ENCODE results near the gene AFP. TPM values are rescaled to one million over a fixed set of nuclear protein-coding genes. Genes with fewer than 3 reads are reported as not detected.
"Not testable (repeated sequence)": the region's sequence is repeated elsewhere in the genome, so short reads cannot be mapped to it uniquely, and the experiment has no call there.

Gene AFP
- total RNA-seq (2014; rRNA removed; shearing (Covaris generic)) = 0.25 TPM in 1 of 2 replicates, not detected in the other
- not detected in 2 replicates for polyA plus RNA-seq (2014; cell fraction: nucleus; rRNA removed)

DNA sequence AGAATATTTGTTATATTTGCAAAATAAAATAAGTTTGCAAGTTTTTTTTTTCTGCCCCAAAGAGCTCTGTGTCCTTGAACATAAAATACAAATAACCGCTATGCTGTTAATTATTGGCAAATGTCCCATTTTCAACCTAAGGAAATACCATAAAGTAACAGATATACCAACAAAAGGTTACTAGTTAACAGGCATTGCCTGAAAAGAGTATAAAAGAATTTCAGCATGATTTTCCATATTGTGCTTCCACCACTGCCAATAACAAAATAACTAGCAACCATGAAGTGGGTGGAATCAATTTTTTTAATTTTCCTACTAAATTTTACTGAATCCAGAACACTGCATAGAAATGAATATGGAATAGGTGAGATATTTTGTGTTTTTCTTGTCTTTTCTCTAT lies at the start of gene AFP:
Gene AFP, plus strand, starts transcription at position 238 of the 400 bp plus-strand sequence. Its CDS starts 42 bp downstream, at position 280.
- no peak for DNase-seq (ENCODE audit: extremely low read depth, low read depth)

DNA sequence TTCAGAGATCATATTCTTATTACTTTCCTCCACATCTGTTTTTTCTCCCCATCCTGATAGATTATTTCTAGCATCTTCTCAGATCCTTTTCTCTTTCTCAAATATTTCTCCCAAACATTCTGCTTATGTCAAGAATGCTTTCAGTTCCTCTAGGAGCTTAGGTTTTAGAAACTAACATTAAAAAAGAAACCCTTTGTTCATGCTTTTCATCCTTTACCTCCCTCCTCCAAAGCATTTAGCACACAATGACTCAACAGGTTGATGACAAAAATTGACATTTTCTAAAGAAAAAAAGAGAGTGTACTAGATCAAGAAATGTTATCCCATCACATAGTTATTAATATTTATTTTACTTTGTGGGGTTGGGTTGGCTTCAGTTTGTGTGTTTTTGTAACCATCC lies 48.5 kb upstream of the AFP start:
- DNase-seq (ENCODE audit: extremely low read depth, low read depth) = no peak

DNA sequence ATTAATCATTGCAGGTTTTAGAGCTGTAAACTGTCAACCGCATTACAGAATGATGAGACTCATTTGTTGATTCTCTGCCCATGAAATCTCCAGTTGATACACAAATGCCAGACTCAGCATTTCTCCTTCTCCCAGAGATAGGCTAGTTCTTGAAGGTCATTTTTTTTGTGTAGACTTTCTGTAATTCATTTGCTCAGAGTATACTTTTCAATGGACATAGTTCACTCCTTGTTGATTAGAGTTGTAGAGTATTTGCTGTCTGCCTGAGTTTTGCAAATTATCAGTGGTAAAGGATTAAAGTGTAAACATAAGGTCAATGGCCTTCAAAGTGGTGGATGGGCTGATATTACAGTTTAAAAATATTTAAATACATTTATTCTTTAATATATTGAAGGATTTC lies 47.1 kb upstream of the AFP start:
- no peak for DNase-seq (ENCODE audit: extremely low read depth, low read depth)

DNA sequence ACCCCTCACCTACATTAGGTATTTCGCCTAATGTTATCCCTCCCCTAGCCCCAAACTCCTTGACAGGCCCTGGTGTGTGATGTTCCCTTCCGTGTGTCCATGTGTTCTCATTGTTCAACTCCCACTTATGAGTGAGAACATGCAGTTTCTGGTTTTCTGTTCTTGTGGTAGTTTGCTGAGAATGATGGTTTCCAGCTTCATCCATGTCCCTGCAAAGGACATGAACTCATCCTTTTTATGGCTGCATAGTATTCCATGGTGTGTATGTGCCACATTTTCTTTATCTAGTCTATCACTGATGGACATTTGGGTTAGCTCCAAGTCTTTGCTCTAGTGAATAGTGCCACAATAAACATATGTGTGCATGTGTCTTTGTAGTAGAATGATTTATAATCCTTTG lies 46.4 kb upstream of the AFP start:
- DNase-seq (ENCODE audit: extremely low read depth, low read depth) = not testable (repeated sequence)

DNA sequence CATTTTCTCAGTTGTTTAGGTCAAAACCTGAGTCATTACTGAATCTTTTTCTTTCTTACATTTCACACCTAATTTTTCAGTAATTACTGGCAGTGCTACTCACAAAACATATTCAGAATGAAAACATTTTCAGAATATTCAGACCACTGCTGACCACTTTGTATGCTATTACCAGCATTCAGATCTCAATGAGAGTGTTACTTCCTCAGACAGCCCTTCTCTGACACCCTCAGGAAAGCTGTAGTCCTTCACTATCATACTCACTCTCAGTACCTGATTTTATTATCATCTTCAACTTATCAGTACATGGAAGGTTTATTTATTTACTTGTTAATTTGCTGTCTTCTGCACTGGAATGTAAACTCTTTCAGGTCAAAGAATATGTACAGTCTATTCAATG lies 44.2 kb upstream of the AFP start:
- no peak for DNase-seq (ENCODE audit: extremely low read depth, low read depth)

DNA sequence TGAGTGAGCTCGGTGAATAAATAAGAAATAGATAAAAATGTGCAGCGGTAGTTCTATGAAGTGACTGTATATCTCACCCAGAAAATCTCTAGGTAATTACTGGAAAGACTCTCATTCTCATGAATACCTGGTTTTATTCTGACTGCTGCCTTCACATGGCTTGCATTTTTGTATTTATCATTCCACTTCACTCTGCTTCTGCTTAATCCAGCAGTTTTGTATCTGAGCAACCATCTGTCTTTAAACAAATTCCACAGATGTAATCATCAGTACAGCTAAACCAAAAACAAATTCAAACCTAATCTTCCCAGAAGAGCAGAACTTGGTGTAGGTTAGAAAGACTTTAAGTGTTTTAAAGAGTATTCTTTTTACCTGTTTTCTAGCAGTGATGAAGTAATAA lies 43.1 kb upstream of the AFP start:
- no peak for DNase-seq (ENCODE audit: extremely low read depth, low read depth)

DNA sequence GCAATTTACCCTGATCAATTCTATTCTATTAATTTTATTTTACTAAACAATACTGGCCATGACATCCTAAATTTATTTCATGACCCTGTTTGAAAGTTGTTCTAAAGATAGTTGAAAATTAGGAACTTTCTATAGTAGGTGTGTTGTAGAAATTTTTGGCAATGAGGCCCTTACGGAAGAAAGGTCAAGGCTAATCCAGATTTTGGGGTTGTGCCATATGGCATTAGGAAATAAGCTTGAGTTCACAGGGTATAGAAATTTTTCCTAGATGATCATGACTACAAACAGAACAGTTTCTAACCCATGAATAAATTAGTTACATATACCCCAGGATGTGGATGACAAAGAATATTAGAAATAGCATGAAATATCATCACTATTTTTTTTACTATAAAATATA lies 39.7 kb upstream of the AFP start:
- no peak for DNase-seq (ENCODE audit: extremely low read depth, low read depth)

DNA sequence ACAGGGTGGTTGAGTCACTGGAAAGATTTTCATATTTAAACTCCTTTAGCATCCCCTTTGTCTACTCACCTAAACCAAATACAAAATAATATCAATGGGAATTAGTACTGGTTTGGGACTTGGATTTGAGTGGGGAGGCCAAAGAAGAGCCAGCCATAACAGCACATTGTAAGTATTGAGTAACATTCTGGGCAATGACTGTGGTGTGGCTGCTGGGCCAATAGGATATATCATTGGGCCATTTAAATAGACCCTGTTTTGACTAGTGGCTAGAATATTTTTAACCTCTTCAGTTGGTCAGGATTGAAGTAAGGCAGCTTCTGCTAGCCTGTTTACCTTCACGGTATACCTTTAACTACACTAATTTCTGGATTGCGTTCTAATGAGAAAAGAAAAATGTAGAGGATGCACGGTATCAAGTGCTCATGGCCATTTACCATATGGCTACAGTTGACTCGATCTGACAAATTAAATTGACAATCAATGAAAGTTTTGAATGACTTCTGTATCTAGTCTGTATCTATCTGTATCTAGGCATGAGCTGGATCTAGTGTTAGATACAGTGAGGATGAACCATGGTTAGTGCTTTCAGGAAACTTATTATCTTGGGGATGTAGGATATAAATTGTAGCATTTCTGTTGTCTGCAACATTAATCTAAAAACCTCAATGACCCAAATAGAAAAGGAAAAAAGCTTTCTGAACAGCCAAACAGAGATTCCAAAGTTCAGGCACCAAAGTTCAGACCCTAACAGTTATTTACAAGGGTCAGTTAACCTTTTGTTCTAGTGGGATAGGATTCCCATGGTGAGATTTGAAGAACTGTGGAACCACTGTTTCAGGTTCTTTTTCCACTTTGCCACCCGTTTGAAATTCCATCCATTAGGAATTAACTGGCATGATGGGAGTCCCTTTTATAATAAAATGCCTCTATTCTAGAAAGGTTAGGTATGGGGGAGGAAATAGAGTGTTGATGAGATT lies 38.7 kb upstream of the AFP start:
- no peak for DNase-seq (ENCODE audit: extremely low read depth, low read depth)

DNA sequence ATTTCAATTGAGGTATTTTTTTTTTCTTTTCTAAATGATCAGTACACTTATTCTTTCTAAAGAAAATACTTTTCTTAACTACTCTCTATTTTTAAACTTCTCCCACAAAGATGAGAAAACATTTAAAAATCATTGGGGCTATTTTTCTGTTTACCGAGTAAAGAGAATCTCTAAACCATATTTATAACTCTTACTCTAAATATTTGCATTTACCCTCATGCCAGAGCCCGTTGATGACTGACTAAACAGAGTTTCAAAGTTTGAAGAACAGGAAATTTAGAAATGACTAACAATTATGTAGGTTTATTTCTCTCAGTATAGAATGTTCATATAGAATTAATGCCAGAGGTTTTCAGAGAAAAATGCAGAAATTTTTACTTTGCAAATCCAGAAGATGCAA lies 34.6 kb upstream of the AFP start:
- no peak for DNase-seq (ENCODE audit: extremely low read depth, low read depth)

DNA sequence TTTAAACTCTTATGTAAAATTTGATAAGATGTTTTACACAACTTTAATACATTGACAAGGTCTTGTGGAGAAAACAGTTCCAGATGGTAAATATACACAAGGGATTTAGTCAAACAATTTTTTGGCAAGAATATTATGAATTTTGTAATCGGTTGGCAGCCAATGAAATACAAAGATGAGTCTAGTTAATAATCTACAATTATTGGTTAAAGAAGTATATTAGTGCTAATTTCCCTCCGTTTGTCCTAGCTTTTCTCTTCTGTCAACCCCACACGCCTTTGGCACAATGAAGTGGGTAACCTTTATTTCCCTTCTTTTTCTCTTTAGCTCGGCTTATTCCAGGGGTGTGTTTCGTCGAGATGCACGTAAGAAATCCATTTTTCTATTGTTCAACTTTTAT lies 32.0 kb upstream of the AFP start, which contains the start of gene ALB:
Gene ALB, plus strand, starts transcription at position 246 of the 400 bp plus-strand sequence. Its CDS starts 41 bp downstream, at position 287.
- DNase-seq (ENCODE audit: extremely low read depth, low read depth) = no peak

DNA sequence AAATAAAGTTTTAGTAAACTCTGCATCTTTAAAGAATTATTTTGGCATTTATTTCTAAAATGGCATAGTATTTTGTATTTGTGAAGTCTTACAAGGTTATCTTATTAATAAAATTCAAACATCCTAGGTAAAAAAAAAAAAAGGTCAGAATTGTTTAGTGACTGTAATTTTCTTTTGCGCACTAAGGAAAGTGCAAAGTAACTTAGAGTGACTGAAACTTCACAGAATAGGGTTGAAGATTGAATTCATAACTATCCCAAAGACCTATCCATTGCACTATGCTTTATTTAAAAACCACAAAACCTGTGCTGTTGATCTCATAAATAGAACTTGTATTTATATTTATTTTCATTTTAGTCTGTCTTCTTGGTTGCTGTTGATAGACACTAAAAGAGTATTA lies 31.6 kb upstream of the AFP start:
- no peak for DNase-seq (ENCODE audit: extremely low read depth, low read depth)

DNA sequence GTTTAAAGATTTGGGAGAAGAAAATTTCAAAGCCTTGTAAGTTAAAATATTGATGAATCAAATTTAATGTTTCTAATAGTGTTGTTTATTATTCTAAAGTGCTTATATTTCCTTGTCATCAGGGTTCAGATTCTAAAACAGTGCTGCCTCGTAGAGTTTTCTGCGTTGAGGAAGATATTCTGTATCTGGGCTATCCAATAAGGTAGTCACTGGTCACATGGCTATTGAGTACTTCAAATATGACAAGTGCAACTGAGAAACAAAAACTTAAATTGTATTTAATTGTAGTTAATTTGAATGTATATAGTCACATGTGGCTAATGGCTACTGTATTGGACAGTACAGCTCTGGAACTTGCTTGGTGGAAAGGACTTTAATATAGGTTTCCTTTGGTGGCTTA lies 30.9 kb upstream of the AFP start:
- no peak for DNase-seq (ENCODE audit: extremely low read depth, low read depth)

DNA sequence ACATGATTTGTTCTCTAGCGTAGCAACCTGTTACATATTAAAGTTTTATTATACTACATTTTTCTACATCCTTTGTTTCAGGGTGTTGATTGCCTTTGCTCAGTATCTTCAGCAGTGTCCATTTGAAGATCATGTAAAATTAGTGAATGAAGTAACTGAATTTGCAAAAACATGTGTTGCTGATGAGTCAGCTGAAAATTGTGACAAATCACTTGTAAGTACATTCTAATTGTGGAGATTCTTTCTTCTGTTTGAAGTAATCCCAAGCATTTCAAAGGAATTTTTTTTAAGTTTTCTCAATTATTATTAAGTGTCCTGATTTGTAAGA lies 29.5 kb upstream of the AFP start:
- no peak for DNase-seq (ENCODE audit: extremely low read depth, low read depth)

DNA sequence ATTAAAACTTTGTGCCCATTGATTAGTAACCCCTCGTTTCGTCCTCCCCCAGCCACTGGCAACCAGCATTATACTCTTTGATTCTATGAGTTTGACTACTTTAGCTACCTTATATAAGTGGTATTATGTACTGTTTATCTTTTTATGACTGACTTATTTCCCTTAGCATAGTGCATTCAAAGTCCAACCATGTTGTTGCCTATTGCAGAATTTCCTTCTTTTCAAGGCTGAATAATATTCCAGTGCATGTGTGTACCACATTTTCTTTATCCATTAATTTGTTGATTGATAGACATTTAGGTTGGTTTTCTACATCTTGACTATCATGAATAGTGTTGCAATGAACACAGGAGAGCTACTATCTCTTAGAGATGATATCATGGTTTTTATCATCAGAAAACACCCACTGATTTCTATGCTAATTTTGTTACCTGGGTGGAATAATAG lies 28.8 kb upstream of the AFP start:
- DNase-seq (ENCODE audit: extremely low read depth, low read depth) = no peak

DNA sequence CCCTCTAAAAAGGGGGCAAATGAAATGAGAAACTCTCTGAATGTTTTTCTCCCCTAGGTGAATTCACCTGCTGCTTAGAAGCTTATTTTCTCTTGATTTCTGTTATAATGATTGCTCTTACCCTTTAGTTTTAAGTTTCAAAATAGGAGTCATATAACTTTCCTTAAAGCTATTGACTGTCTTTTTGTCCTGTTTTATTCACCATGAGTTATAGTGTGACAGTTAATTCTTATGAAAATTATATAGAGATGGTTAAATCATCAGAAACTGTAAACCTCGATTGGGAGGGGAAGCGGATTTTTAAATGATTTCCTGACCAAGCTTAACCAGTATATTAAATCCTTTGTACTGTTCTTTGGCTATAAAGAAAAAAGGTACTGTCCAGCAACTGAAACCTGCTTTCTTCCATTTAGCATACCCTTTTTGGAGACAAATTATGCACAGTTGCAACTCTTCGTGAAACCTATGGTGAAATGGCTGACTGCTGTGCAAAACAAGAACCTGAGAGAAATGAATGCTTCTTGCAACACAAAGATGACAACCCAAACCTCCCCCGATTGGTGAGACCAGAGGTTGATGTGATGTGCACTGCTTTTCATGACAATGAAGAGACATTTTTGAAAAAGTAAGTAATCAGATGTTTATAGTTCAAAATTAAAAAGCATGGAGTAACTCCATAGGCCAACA lies 27.7 kb upstream of the AFP start:
- no peak for DNase-seq (ENCODE audit: extremely low read depth, low read depth)

DNA sequence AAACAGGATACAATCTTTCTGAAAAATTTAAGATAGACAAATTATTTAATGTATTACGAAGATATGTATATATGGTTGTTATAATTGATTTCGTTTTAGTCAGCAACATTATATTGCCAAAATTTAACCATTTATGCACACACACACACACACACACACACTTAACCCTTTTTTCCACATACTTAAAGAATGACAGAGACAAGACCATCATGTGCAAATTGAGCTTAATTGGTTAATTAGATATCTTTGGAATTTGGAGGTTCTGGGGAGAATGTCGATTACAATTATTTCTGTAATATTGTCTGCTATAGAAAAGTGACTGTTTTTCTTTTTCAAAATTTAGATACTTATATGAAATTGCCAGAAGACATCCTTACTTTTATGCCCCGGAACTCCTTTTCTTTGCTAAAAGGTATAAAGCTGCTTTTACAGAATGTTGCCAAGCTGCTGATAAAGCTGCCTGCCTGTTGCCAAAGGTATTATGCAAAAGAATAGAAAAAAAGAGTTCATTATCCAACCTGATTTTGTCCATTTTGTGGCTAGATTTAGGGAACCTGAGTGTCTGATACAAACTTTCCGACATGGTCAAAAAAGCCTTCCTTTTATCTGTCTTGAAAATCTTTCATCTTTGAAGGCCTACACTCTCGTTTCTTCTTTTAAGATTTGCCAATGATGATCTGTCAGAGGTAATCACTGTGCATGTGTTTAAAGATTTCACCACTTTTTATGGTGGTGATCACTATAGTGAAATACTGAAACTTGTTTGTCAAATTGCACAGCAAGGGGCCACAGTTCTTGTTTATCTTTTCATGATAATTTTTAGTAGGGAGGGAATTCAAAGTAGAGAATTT lies 26.8 kb upstream of the AFP start:
- no peak for DNase-seq (ENCODE audit: extremely low read depth, low read depth)

DNA sequence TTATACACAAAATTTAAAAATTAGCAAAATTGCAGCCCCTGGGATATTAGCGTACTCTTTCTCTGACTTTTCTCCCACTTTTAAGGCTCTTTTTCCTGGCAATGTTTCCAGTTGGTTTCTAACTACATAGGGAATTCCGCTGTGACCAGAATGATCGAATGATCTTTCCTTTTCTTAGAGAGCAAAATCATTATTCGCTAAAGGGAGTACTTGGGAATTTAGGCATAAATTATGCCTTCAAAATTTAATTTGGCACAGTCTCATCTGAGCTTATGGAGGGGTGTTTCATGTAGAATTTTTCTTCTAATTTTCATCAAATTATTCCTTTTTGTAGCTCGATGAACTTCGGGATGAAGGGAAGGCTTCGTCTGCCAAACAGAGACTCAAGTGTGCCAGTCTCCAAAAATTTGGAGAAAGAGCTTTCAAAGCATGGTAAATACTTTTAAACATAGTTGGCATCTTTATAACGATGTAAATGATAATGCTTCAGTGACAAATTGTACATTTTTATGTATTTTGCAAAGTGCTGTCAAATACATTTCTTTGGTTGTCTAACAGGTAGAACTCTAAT lies 26.0 kb upstream of the AFP start:
- DNase-seq (ENCODE audit: extremely low read depth, low read depth) = no peak

DNA sequence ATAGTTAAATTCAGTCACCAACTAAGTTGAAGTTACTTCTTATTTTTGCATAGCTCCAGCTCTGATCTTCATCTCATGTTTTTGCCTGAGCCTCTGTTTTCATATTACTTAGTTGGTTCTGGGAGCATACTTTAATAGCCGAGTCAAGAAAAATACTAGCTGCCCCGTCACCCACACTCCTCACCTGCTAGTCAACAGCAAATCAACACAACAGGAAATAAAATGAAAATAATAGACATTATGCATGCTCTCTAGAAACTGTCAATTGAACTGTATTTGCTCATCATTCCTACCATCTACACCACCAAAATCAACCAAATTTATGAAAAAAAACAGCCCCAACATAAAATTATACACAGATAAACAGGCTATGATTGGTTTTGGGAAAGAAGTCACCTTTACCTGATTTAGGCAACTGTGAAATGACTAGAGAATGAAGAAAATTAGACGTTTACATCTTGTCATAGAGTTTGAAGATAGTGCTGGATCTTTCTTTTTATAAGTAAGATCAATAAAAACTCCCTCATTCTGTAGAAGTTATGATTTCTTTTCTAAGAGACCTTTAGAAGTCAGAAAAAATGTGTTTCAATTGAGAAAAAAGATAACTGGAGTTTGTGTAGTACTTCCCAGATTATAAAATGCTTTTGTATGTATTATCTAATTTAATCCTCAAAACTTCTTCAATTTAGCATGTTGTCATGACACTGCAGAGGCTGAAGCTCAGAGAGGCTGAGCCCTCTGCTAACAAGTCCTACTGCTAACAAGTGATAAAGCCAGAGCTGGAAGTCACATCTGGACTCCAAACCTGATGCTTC lies 24.9 kb upstream of the AFP start:
- no peak for DNase-seq (ENCODE audit: extremely low read depth, low read depth)

DNA sequence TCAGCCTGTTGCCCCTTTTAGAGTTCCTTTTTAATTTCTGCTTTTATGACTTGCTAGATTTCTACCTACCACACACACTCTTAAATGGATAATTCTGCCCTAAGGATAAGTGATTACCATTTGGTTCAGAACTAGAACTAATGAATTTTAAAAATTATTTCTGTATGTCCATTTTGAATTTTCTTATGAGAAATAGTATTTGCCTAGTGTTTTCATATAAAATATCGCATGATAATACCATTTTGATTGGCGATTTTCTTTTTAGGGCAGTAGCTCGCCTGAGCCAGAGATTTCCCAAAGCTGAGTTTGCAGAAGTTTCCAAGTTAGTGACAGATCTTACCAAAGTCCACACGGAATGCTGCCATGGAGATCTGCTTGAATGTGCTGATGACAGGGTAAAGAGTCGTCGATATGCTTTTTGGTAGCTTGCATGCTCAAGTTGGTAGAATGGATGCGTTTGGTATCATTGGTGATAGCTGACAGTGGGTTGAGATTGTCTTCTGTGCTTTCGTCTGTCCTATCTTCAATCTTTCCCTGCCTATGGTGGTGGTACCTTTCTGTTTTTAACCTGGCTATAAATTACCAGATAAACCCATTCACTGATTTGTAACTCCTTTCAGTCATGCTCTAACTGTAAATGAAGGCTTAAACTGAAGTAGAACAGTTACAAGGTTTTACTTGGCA lies 24.1 kb upstream of the AFP start:
- no peak for DNase-seq (ENCODE audit: extremely low read depth, low read depth)

Measured in NCI-H460 (cell line).